ENCODE measurements around the gene HIVEP3. TPM values are rescaled to one million over a fixed set of nuclear protein-coding genes. Genes with fewer than 3 reads are reported as not detected.

Gene HIVEP3
- total RNA-seq, 1 experiment from 2014 or later: 0.55 TPM

DNA sequence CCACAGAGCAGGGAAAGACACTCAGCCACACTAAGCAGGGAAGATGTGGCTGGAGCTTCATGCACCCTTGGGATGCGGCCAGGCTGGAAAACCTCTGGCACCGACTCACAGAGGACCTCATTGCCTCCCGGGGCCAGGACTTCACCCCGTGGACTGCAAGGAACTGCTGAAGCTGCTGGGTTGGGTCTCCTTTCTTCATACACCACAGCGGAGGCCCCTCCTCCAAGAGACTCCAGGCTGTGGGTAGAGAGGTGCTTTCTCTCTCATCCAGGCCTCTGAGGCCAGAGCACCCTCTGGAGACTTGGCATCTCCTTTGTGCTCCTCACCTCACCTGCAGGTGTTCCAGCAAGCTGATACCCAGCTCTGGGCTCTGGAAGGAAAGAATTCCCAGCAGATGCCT lies 358.2 kb downstream of the HIVEP3 start:
- Mint-ChIP-seq H3K27ac (no peak overlapping the region), H3K9me3 (peaks cover 15% of the 10 kb centered on the region), H3K4me3 (no peak overlapping the region), H3K27me3 (ENCODE audit: low read depth) (peaks cover 3% of the 10 kb centered on the region), H3K4me1 (no peaks in the 10 kb centered on the region), H3K36me3 (peaks cover 4% of the 10 kb centered on the region)
- no peak for ATAC-seq
- TF ChIP-seq, protein P1, sequence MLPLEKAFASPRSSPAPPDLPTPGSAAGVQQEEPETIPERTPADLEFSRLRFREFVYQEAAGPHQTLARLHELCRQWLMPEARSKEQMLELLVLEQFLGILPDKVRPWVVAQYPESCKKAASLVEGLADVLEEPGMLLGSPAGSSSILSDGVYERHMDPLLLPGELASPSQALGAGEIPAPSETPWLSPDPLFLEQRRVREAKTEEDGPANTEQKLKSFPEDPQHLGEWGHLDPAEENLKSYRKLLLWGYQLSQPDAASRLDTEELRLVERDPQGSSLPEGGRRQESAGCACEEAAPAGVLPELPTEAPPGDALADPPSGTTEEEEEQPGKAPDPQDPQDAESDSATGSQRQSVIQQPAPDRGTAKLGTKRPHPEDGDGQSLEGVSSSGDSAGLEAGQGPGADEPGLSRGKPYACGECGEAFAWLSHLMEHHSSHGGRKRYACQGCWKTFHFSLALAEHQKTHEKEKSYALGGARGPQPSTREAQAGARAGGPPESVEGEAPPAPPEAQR (CRISPR knock-in tag; IDR thresholded peaks at IDR 0.05): no peak
- TF ChIP-seq ETV6 (CRISPR knock-in tag; IDR thresholded peaks at IDR 0.05): no peak
- TF ChIP-seq CREB1 (CRISPR knock-in tag; IDR thresholded peaks at IDR 0.05): no peak
- no peak for TF ChIP-seq SP1 (CRISPR knock-in tag; conservative IDR thresholded peaks at IDR 0.05)
- TF ChIP-seq, protein P2, sequence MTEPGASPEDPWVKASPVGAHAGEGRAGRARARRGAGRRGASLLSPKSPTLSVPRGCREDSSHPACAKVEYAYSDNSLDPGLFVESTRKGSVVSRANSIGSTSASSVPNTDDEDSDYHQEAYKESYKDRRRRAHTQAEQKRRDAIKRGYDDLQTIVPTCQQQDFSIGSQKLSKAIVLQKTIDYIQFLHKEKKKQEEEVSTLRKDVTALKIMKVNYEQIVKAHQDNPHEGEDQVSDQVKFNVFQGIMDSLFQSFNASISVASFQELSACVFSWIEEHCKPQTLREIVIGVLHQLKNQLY (CRISPR knock-in tag; IDR thresholded peaks at IDR 0.05): no peak
- no peak for TF ChIP-seq ZNF671 (CRISPR knock-in tag; IDR thresholded peaks at IDR 0.05)
- TF ChIP-seq JUN (CRISPR knock-in tag; IDR thresholded peaks at IDR 0.05): no peak
- ChIA-PET CTCF (interaction anchor here (0.5 to 1.1 kb wide), 2 partner anchors 68 to 199 kb away, joined by 3 read pairs; partner anchors contain the start of gene FOXO6), POLR2A (interaction anchor here (0.6 kb wide), 1 partner anchor 755 kb away, joined by 10 read pairs; no protein-coding TSS in a partner anchor)
- DNase-seq (ENCODE audit: low spot score): no peak

DNA sequence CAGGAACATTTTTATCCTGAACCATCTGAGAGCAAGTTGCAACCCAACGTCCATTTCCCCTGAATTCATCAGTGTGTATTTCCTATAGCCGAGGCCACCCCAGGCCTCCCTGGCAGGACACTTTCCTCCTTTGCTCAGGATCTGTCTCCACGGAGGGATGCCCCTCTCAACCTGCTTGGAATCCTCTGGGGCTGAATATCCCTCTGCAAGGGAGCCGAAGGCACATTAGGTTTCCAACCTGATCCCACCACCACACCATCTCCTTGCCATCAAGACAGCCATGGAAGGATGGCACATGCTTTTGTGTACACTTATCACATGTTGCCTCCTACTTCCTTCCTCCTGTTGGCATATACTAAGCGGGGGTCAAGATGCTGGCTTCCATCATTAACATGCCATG lies 359.4 kb downstream of the HIVEP3 start:
- H3K4me3 Mint-ChIP-seq: no peak overlapping the region
- CTCF ChIA-PET: no interaction called here
- no peak for DNase-seq (ENCODE audit: low spot score)

DNA sequence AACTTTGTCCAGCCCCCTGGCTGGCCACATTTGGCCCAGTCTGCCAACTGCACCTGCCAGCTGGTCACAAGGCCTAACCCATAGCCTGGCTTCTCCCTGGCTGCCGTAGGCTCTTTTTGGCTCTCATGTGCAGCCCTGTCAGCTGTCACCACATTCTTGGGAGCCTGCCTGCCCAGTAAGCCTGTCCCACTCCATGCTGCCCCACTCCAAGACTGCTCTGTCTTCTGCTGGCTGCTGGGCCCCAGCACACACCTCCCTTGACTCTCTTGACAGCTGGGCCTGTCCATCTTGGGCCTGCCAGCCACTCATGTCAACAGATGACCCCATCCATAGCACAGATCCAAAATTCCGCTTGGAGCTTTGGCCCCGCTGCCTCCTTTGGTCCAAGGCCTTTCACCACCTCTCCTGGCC lies 360.0 kb downstream of the HIVEP3 start:
- Mint-ChIP-seq H3K4me3 (no peak overlapping the region), H3K9me3 (peaks cover 29% of the 10 kb centered on the region), H3K36me3 (peaks cover 7% of the 10 kb centered on the region), H3K4me1 (no peaks in the 10 kb centered on the region), H3K27ac (no peak overlapping the region), H3K27me3 (ENCODE audit: low read depth) (peaks cover 7% of the 10 kb centered on the region)
- CTCF ChIA-PET: interaction anchor here (0.7 kb wide), 1 partner anchor 43 kb away, joined by 3 read pairs; no protein-coding TSS in a partner anchor
- DNase-seq (ENCODE audit: low spot score) (no peak), ATAC-seq (no peak)
- POLR2A ChIA-PET: no interaction called here
- TF ChIP-seq RORB (CRISPR knock-in tag; IDR thresholded peaks at IDR 0.05): no peak
- no peak for TF ChIP-seq ZNF396 (CRISPR knock-in tag; IDR thresholded peaks at IDR 0.05; ENCODE audit: borderline replicate concordance)
- TF ChIP-seq, protein P3, sequence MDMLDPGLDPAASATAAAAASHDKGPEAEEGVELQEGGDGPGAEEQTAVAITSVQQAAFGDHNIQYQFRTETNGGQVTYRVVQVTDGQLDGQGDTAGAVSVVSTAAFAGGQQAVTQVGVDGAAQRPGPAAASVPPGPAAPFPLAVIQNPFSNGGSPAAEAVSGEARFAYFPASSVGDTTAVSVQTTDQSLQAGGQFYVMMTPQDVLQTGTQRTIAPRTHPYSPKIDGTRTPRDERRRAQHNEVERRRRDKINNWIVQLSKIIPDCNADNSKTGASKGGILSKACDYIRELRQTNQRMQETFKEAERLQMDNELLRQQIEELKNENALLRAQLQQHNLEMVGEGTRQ (CRISPR knock-in tag; IDR thresholded peaks at IDR 0.05): no peak
- TF ChIP-seq FOXK1 (CRISPR knock-in tag; IDR thresholded peaks at IDR 0.05): no peak
- TF ChIP-seq, protein P4, sequence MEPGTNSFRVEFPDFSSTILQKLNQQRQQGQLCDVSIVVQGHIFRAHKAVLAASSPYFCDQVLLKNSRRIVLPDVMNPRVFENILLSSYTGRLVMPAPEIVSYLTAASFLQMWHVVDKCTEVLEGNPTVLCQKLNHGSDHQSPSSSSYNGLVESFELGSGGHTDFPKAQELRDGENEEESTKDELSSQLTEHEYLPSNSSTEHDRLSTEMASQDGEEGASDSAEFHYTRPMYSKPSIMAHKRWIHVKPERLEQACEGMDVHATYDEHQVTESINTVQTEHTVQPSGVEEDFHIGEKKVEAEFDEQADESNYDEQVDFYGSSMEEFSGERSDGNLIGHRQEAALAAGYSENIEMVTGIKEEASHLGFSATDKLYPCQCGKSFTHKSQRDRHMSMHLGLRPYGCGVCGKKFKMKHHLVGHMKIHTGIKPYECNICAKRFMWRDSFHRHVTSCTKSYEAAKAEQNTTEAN (CRISPR knock-in tag; IDR thresholded peaks at IDR 0.05): no peak
- no peak for TF ChIP-seq ATF1 (CRISPR knock-in tag; IDR thresholded peaks at IDR 0.05)
- no peak for TF ChIP-seq NFYB (CRISPR knock-in tag; conservative IDR thresholded peaks at IDR 0.05; ENCODE audit: low read depth)
- TF ChIP-seq NR1H2 (CRISPR knock-in tag; IDR thresholded peaks at IDR 0.05): no peak
- TF ChIP-seq NFATC4 (CRISPR knock-in tag; IDR thresholded peaks at IDR 0.05): no peak
- no peak for TF ChIP-seq SMAD3 (CRISPR knock-in tag; IDR thresholded peaks at IDR 0.05; ENCODE audit: borderline replicate concordance)

More for the DNA sequence above, 359.4 kb downstream of the HIVEP3 start:
- TF ChIP-seq, protein P5, sequence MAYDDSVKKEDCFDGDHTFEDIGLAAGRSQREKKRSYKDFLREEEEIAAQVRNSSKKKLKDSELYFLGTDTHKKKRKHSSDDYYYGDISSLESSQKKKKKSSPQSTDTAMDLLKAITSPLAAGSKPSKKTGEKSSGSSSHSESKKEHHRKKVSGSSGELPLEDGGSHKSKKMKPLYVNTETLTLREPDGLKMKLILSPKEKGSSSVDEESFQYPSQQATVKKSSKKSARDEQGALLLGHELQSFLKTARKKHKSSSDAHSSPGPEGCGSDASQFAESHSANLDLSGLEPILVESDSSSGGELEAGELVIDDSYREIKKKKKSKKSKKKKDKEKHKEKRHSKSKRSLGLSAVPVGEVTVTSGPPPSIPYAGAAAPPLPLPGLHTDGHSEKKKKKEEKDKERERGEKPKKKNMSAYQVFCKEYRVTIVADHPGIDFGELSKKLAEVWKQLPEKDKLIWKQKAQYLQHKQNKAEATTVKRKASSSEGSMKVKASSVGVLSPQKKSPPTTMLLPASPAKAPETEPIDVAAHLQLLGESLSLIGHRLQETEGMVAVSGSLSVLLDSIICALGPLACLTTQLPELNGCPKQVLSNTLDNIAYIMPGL (CRISPR knock-in tag; IDR thresholded peaks at IDR 0.05): no peak
- no peak for TF ChIP-seq IRF2 (CRISPR knock-in tag; IDR thresholded peaks at IDR 0.05; ENCODE audit: borderline replicate concordance, low read depth)
- TF ChIP-seq, protein P6, sequence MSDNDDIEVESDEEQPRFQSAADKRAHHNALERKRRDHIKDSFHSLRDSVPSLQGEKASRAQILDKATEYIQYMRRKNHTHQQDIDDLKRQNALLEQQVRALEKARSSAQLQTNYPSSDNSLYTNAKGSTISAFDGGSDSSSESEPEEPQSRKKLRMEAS (CRISPR knock-in tag; IDR thresholded peaks at IDR 0.05): no peak
- TF ChIP-seq, protein P7, sequence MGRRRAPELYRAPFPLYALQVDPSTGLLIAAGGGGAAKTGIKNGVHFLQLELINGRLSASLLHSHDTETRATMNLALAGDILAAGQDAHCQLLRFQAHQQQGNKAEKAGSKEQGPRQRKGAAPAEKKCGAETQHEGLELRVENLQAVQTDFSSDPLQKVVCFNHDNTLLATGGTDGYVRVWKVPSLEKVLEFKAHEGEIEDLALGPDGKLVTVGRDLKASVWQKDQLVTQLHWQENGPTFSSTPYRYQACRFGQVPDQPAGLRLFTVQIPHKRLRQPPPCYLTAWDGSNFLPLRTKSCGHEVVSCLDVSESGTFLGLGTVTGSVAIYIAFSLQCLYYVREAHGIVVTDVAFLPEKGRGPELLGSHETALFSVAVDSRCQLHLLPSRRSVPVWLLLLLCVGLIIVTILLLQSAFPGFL (CRISPR knock-in tag; IDR thresholded peaks at IDR 0.05; ENCODE audit: borderline replicate concordance): no peak
- TF ChIP-seq GABPB1 (CRISPR knock-in tag; IDR thresholded peaks at IDR 0.05): no peak
- no peak for TF ChIP-seq JAZF1 (CRISPR knock-in tag; IDR thresholded peaks at IDR 0.05)
- TF ChIP-seq, protein P8, sequence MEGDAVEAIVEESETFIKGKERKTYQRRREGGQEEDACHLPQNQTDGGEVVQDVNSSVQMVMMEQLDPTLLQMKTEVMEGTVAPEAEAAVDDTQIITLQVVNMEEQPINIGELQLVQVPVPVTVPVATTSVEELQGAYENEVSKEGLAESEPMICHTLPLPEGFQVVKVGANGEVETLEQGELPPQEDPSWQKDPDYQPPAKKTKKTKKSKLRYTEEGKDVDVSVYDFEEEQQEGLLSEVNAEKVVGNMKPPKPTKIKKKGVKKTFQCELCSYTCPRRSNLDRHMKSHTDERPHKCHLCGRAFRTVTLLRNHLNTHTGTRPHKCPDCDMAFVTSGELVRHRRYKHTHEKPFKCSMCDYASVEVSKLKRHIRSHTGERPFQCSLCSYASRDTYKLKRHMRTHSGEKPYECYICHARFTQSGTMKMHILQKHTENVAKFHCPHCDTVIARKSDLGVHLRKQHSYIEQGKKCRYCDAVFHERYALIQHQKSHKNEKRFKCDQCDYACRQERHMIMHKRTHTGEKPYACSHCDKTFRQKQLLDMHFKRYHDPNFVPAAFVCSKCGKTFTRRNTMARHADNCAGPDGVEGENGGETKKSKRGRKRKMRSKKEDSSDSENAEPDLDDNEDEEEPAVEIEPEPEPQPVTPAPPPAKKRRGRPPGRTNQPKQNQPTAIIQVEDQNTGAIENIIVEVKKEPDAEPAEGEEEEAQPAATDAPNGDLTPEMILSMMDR (IDR thresholded peaks at IDR 0.05): no peak
- Mint-ChIP-seq H3K27me3 (ENCODE audit: low read depth) (peaks cover 7% of the 10 kb centered on the region), H3K9me3 (peaks cover 24% of the 10 kb centered on the region), H3K27ac (no peak overlapping the region), H3K4me1 (no peaks in the 10 kb centered on the region), H3K36me3 (peaks cover 7% of the 10 kb centered on the region)
- no peak for ATAC-seq
- POLR2A ChIA-PET: no interaction called here

Data from WTC11 (cell line).